Natural killer cell (primary cell): ENCODE results near the gene APOBEC3A. TPM values are rescaled to one million over a fixed set of nuclear protein-coding genes. Genes with fewer than 3 reads are reported as not detected.

ENCODE experiments used
- ATAC-seq, 3 donors: fragments of 150-1000 bp in 2 of 3; fragments of 200-7000 bp in 1 of 3; cut with Tn5 transposase; 1 replicate in 1 of 3; 2 replicates in 2 of 3; pipeline ENCODE4 v1.10.0; 2021; ENCODE audit warnings: mild to moderate bottlenecking in 2 of 3, moderate library complexity in 2 of 3
- DNase-seq, 2 donors: peaks; one replicate each; pipeline versions ENCODE4 v3.0.0 to v3.0.0-alpha.2; 2013 to 2021; ENCODE audit warnings: mixed read lengths in 1 of 2
- H3K27ac ChIP-seq: one replicate; pipeline ENCODE4 v1.5.1; 2013; ENCODE audit warnings: mild to moderate bottlenecking, low read length
- H3K27me3 ChIP-seq: one replicate; pipeline ENCODE4 v1.6.1; 2013; ENCODE audit warnings: low read length; ENCODE audit not compliant: control insufficient read depth, insufficient read depth
- H3K36me3 ChIP-seq: one replicate; pipeline ENCODE4 v1.6.1; 2013; ENCODE audit warnings: low read length; ENCODE audit not compliant: control insufficient read depth, insufficient read depth
- H3K4me1 ChIP-seq: one replicate; pipeline ENCODE4 v1.6.1; 2013; ENCODE audit warnings: low read length; ENCODE audit not compliant: control insufficient read depth, insufficient read depth
- H3K4me3 ChIP-seq: one replicate; pipeline ENCODE4 v1.5.1; 2013; ENCODE audit warnings: low read length
- H3K9me3 ChIP-seq: one replicate; pipeline ENCODE4 v1.6.1; 2013; ENCODE audit warnings: low read length; ENCODE audit not compliant: control insufficient read depth, insufficient read depth
- H3K27ac Mint-ChIP-seq, 2 donors: one replicate each; pipeline ENCODE4 v1.8.0; 2022; ENCODE audit warnings: mild to moderate bottlenecking in 2 of 2, mixed read lengths in 2 of 2, moderate library complexity in 1 of 2
- H3K27me3 Mint-ChIP-seq, 2 donors: one replicate each; pipeline ENCODE4 v1.8.0; 2022; ENCODE audit warnings: low read depth in 2 of 2, mixed read lengths in 2 of 2
- H3K36me3 Mint-ChIP-seq: one replicate; pipeline ENCODE4 v1.8.0; 2022; ENCODE audit warnings: mixed read lengths
- H3K4me1 Mint-ChIP-seq, 2 donors: one replicate each; pipeline ENCODE4 v1.8.0; 2022; ENCODE audit warnings: mixed read lengths in 2 of 2
- H3K4me3 Mint-ChIP-seq: one replicate; pipeline ENCODE4 v1.8.0; 2022; ENCODE audit warnings: mild to moderate bottlenecking, moderate library complexity, mixed read lengths
- H3K9me3 Mint-ChIP-seq, 2 donors: one replicate each; pipeline ENCODE4 v1.8.0; 2022; ENCODE audit warnings: mixed read lengths in 2 of 2
- WGBS: methylation state at CpG from one replicate; pipeline ENCODE4 v1.1.7; 2013; ENCODE audit warnings: missing lambda C conversion rate; ENCODE audit not compliant: insufficient coverage; 5-methylcytosine and 5-hydroxymethylcytosine counted together
- intact Hi-C: fragments of 100-400 bp; cut with micrococcal nuclease; formaldehyde crosslinking; loops from one replicate; pipeline ENCODE4 v1.14.2; 2022
- total RNA-seq, 4 donors: library from RNA; stranded (reverse); fragments of 120-200 nt in 1 of 4; gene quantifications; one replicate each; pipeline versions ENCODE4 v1.2.3 to v1.2.4, GENCODE V29; 2013 to 2022
- TF ChIP-seq, protein P1 (sequence below): fragments of 200-600 bp; IDR thresholded peaks from one replicate; pipeline ENCODE4 v1.8.0; 2022; ENCODE audit warnings: antibody characterized with exemption

Gene APOBEC3A
- total RNA-seq, 3 donors from 2014 or later (not counting 1 experiment from before 2014, with no cell fraction given): 0.66 to 48.1 (median 4.3) TPM

DNA sequence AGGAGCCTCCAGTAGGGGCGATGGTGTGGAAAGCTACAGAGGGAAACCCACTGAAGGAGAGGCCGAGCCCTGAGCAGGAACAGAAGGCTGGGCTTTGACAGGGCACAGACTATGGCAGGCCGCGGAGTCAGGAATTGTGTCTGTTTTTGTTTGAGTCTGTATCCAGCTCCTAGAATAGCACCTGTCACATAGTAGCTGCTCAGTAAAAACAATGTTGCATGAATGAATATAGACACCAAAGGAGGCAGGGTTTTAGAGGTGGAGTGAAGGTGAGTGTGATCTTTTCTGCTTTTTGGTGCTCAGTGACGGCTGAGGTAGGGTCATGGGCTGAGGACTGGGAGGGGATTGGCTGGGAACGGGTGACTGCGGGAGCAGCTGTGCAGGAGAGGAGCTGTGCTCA is 18.5 kb upstream of the APOBEC3A start:
- no peaks in the 10 kb centered on the region for H3K36me3 ChIP-seq
- DNase-seq: no peak
- intact Hi-C loops: no loop called here
- H3K4me1 Mint-ChIP-seq: peaks cover 21 to 25% of the 10 kb centered on the region in 2 donors
- no peak for ATAC-seq
- 94% methylated on average over 7 of the region's 7 CpGs for WGBS
- no peak overlapping the region for H3K4me3 ChIP-seq
- TF ChIP-seq, protein P1, sequence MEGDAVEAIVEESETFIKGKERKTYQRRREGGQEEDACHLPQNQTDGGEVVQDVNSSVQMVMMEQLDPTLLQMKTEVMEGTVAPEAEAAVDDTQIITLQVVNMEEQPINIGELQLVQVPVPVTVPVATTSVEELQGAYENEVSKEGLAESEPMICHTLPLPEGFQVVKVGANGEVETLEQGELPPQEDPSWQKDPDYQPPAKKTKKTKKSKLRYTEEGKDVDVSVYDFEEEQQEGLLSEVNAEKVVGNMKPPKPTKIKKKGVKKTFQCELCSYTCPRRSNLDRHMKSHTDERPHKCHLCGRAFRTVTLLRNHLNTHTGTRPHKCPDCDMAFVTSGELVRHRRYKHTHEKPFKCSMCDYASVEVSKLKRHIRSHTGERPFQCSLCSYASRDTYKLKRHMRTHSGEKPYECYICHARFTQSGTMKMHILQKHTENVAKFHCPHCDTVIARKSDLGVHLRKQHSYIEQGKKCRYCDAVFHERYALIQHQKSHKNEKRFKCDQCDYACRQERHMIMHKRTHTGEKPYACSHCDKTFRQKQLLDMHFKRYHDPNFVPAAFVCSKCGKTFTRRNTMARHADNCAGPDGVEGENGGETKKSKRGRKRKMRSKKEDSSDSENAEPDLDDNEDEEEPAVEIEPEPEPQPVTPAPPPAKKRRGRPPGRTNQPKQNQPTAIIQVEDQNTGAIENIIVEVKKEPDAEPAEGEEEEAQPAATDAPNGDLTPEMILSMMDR: no peak
- peaks cover 26% of the 10 kb centered on the region for H3K4me1 ChIP-seq
- no peak overlapping the region for H3K27ac ChIP-seq
- no peaks in the 10 kb centered on the region for H3K9me3 ChIP-seq
- H3K27me3 ChIP-seq: no peaks in the 10 kb centered on the region
- no peaks in the 10 kb centered on the region for H3K9me3 Mint-ChIP-seq
- H3K4me3 Mint-ChIP-seq: no peak overlapping the region
- H3K36me3 Mint-ChIP-seq: no peaks in the 10 kb centered on the region
- H3K27me3 Mint-ChIP-seq: peaks cover 35 to 76% of the 10 kb centered on the region in 2 donors
- H3K27ac Mint-ChIP-seq: no peak overlapping the region

GRCh38 chr22:38940811-38941384 is 16.5 kb upstream of the APOBEC3A start:
- H3K4me1 ChIP-seq: peaks cover 26% of the 10 kb centered on the region
- peaks cover 21 to 25% of the 10 kb centered on the region in 2 donors for H3K4me1 Mint-ChIP-seq

DNA sequence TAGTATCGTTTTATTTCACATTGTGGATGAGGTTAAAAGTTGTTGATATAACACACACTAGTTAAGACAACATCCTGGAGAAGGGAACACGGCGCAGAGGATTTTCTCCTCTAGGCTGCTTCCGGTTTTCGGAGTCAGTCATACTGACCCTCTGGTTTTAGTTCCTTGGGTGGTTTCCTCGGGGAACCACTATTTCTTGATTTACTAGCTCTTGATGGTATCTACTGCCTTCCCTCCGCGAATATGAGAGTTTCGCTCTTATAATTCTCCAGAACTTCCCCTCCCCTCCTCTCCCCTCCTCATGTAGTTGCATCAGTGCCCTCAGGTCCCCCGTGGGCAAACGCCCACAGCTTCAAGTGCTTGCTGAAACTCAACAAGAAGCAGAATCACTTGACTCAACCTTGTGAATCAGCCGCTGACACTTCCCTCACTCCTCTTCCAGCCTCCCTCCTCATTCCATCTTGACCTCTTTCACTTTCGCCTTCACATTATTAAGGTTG is 15.9 kb upstream of the APOBEC3A start:
- peaks cover 21 to 25% of the 10 kb centered on the region in 2 donors for H3K4me1 Mint-ChIP-seq
- WGBS: under 1% methylated on average over 11 of the region's 13 CpGs
- Histone ChIP-seq H3K9me3 (no peaks in the 10 kb centered on the region), H3K36me3 (no peaks in the 10 kb centered on the region), H3K4me1 (peaks cover 26% of the 10 kb centered on the region), H3K4me3 (no peak overlapping the region), H3K27me3 (no peaks in the 10 kb centered on the region), H3K27ac (no peak overlapping the region)
- no peaks in the 10 kb centered on the region for H3K36me3 Mint-ChIP-seq
- TF ChIP-seq, protein P1: no peak
- ATAC-seq (peak; percentile 68 to 85 (median 73)), DNase-seq (peak in 1 of 2 donors; percentile 44)
- intact Hi-C loops: no loop called here
- H3K4me3 Mint-ChIP-seq: peak overlapping the region; percentile 62
- peaks cover 27 to 69% of the 10 kb centered on the region in 2 donors for H3K27me3 Mint-ChIP-seq
- no peaks in the 10 kb centered on the region for H3K9me3 Mint-ChIP-seq
- H3K27ac Mint-ChIP-seq: peak overlapping the region in 1 of 2 donors; percentile 12

More at GRCh38 chr22:38940811-38941384, 16.5 kb upstream of the APOBEC3A start:
- Mint-ChIP-seq H3K9me3 (no peaks in the 10 kb centered on the region), H3K27me3 (peaks cover 29 to 71% of the 10 kb centered on the region in 2 donors), H3K4me3 (peak overlapping the region; percentile 62), H3K27ac (peak overlapping the region in 1 of 2 donors; percentile 12), H3K36me3 (no peaks in the 10 kb centered on the region)
- Histone ChIP-seq H3K36me3 (no peaks in the 10 kb centered on the region), H3K27me3 (no peaks in the 10 kb centered on the region), H3K27ac (no peak overlapping the region), H3K9me3 (no peaks in the 10 kb centered on the region), H3K4me3 (no peak overlapping the region)
- DNase-seq (no peak), ATAC-seq (peak in 1 of 3 donors; percentile 50)
- TF ChIP-seq, protein P1: no peak
- WGBS: 93% methylated on average over 5 of the region's 6 CpGs
- intact Hi-C loops: no loop called here
